DOHH2 (cell line): Measurements from ENCODE around the gene CYB5D1.

Source experiments
- EZH2phosphoT487 ChIP-seq: fragments of 200-600 bp; sonication (generic); IDR thresholded peaks from 2 replicates; pipeline ENCODE4 v1.6.1; 2017; ENCODE audit warnings: borderline replicate concordance, mild to moderate bottlenecking, antibody characterized with exemption, low read length, moderate library complexity, mixed read lengths
- TF ChIP-seq, protein P1 (sequence below): fragments of 200-600 bp; sonication (generic); IDR thresholded peaks from one replicate; pipeline ENCODE4 v1.5.1; 2014; ENCODE audit warnings: antibody characterized with exemption, mild to moderate bottlenecking, low read depth, low read length; ENCODE audit not compliant: poor library complexity, severe bottlenecking

DNA sequence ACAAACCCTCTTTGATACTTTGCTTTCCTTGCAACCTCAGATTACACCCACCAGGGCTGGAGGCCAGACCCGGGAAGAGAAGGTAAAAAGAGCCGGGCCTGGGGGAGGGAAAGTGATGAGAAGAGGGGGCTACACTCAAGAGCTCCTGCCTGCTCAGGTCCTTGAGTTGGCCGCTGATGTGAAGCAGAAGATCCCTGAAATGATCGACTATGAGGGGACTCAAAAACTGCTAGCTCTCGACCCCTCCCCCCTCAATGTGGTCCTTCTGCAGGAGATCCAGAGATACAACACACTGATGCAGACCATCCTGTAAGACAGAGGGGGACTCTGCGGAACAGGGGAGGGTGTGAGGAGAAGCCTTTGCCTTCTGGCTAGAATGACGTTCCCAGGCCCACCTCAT lies 26.6 kb upstream of the CYB5D1 start:
- TF ChIP-seq, protein P1, sequence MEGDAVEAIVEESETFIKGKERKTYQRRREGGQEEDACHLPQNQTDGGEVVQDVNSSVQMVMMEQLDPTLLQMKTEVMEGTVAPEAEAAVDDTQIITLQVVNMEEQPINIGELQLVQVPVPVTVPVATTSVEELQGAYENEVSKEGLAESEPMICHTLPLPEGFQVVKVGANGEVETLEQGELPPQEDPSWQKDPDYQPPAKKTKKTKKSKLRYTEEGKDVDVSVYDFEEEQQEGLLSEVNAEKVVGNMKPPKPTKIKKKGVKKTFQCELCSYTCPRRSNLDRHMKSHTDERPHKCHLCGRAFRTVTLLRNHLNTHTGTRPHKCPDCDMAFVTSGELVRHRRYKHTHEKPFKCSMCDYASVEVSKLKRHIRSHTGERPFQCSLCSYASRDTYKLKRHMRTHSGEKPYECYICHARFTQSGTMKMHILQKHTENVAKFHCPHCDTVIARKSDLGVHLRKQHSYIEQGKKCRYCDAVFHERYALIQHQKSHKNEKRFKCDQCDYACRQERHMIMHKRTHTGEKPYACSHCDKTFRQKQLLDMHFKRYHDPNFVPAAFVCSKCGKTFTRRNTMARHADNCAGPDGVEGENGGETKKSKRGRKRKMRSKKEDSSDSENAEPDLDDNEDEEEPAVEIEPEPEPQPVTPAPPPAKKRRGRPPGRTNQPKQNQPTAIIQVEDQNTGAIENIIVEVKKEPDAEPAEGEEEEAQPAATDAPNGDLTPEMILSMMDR, result no peak
- TF ChIP-seq EZH2phosphoT487, result no peak
